ENCODE results near the gene RET. TPM values are rescaled to one million over a fixed set of nuclear protein-coding genes. Genes with fewer than 3 reads are reported as not detected.

The RET gene
- total and polyA plus RNA-seq, 2 donors from 2014 or later: 1.1 to 3.1 TPM

GRCh38 chr10:43066481-43066880, 10.4 kb upstream of the RET start:
- Histone ChIP-seq H3K27me3 (ENCODE audit: control insufficient read depth, insufficient read depth, low read length) (no peaks in the 10 kb centered on the region), H3K9me3 (ENCODE audit: control insufficient read depth in 2 of 3, insufficient read depth in 1 of 3, low read length in 3 of 3) (no peaks in the 10 kb centered on the region), H3K4me1 (ENCODE audit: control insufficient read depth in 2 of 3, insufficient read depth in 2 of 3, low read depth in 1 of 3, low read length in 3 of 3) (no peaks in the 10 kb centered on the region), H3K4me3 (ENCODE audit: low read length in 3 of 3) (no peak overlapping the region), H3K9ac (ENCODE audit: low read length in 3 of 3) (no peak overlapping the region), H3K27ac (ENCODE audit: low read depth in 2 of 2, low read length in 2 of 2) (no peak overlapping the region), H3K36me3 (ENCODE audit: control insufficient read depth in 2 of 3, insufficient read depth in 3 of 3, low read length in 3 of 3) (no peaks in the 10 kb centered on the region)
- intact Hi-C loops (cut with DNase I): no loop called here
- no peak for TF ChIP-seq CTCF (IDR thresholded peaks at IDR 0.05; ENCODE audit: borderline replicate concordance, extremely low read depth, insufficient read depth)
- FAIRE-seq: no peak
- peak in 1 of 5 donors; percentile 41 for DNase-seq

GRCh38 chr10:43067391-43068135, 9.3 kb upstream of the RET start:
- Histone ChIP-seq H3K27me3 (ENCODE audit: control insufficient read depth, insufficient read depth, low read length) (no peaks in the 10 kb centered on the region), H3K4me1 (ENCODE audit: control insufficient read depth in 2 of 3, insufficient read depth in 2 of 3, low read depth in 1 of 3, low read length in 3 of 3) (no peaks in the 10 kb centered on the region), H3K9me3 (ENCODE audit: control insufficient read depth in 2 of 3, insufficient read depth in 1 of 3, low read length in 3 of 3) (no peaks in the 10 kb centered on the region), H3K36me3 (ENCODE audit: control insufficient read depth in 2 of 3, insufficient read depth in 3 of 3, low read length in 3 of 3) (no peaks in the 10 kb centered on the region), H3K9ac (ENCODE audit: low read length in 3 of 3) (no peak overlapping the region), H3K27ac (ENCODE audit: low read depth in 2 of 2, low read length in 2 of 2) (no peak overlapping the region), H3K4me3 (ENCODE audit: low read length in 3 of 3) (no peak overlapping the region)
- TF ChIP-seq CTCF (IDR thresholded peaks at IDR 0.05; ENCODE audit: borderline replicate concordance, extremely low read depth, insufficient read depth): no peak
- intact Hi-C loops (cut with DNase I): no loop called here
- DNase-seq (peak in 1 of 5 donors; percentile 64), FAIRE-seq (no peak)

DNA sequence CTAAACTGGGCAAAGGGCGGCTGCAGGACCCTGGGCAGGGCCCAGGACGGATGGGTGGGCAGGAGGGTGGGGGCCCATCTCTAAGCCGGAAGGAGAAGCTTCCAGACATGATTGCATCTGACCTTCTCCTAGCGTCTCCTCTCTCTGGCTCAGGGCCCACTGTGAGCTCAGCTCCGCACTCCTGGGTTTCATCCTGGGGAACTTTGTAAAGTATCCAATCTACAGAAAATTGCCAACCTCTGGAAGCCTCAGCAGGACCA, 8.8 kb upstream of the RET start:
- Histone ChIP-seq H3K27me3 (ENCODE audit: control insufficient read depth, insufficient read depth, low read length) (no peaks in the 10 kb centered on the region), H3K4me3 (ENCODE audit: low read length in 3 of 3) (no peak overlapping the region), H3K4me1 (ENCODE audit: control insufficient read depth in 2 of 3, insufficient read depth in 2 of 3, low read depth in 1 of 3, low read length in 3 of 3) (no peaks in the 10 kb centered on the region), H3K9me3 (ENCODE audit: control insufficient read depth in 2 of 3, insufficient read depth in 1 of 3, low read length in 3 of 3) (no peaks in the 10 kb centered on the region), H3K36me3 (ENCODE audit: control insufficient read depth in 2 of 3, insufficient read depth in 3 of 3, low read length in 3 of 3) (no peaks in the 10 kb centered on the region), H3K27ac (ENCODE audit: low read depth in 2 of 2, low read length in 2 of 2) (no peak overlapping the region), H3K9ac (ENCODE audit: low read length in 3 of 3) (no peak overlapping the region)
- DNase-seq: peak in 1 of 5 donors; percentile 57
- no peak for FAIRE-seq
- intact Hi-C loops (cut with DNase I): no loop called here
- TF ChIP-seq CTCF (IDR thresholded peaks at IDR 0.05; ENCODE audit: borderline replicate concordance, extremely low read depth, insufficient read depth): no peak
